ENCODE results near the gene MAP3K9. TPM values are rescaled to one million over a fixed set of nuclear protein-coding genes. Genes with fewer than 3 reads are reported as not detected.

The MAP3K9 gene
- total and polyA plus RNA-seq, 2 experiments from 2014 or later = 4.4 to 9.2 TPM

DNA sequence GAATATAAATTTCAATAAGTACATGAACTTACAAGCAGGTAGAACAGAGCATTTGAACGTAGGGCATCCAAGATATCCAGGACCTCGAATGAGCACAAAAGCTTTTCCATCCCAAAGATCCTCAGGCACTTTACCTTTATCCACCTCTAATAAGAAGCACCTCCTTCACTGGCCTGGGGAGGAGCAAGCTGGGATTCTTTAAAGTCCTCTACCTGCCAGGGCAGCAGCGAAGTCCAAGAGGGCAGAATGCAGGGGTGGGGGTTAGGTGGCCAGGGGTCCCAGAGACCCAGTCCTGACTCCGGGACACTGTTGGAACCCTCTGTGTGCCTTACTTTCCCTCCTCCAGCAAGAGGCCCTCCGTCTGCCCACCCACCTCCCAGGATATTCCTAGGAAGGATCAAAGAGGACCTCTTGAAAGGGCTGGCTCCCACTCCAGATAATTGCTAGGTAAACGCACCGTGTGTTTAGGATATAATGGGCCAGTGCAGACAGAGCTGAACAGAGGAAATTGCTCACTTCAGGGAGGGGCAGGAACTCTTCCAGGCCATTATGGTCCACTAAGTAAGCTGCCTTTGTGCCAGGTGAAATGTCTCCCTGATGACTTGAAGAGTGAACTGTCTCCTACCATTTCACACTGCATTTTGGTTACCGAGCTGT, 99.5 kb downstream of the MAP3K9 start:
- H3K36me3 ChIP-seq (replicated peaks; ENCODE audit: insufficient read depth, low read depth) = no peaks in the 10 kb centered on the region
- no peaks in the 10 kb centered on the region for H3K27me3 ChIP-seq
- H3K9me3 ChIP-seq (ENCODE audit: low read depth) = no peaks in the 10 kb centered on the region
- H2AFZ ChIP-seq = no peak overlapping the region
- TF ChIP-seq, protein P1, sequence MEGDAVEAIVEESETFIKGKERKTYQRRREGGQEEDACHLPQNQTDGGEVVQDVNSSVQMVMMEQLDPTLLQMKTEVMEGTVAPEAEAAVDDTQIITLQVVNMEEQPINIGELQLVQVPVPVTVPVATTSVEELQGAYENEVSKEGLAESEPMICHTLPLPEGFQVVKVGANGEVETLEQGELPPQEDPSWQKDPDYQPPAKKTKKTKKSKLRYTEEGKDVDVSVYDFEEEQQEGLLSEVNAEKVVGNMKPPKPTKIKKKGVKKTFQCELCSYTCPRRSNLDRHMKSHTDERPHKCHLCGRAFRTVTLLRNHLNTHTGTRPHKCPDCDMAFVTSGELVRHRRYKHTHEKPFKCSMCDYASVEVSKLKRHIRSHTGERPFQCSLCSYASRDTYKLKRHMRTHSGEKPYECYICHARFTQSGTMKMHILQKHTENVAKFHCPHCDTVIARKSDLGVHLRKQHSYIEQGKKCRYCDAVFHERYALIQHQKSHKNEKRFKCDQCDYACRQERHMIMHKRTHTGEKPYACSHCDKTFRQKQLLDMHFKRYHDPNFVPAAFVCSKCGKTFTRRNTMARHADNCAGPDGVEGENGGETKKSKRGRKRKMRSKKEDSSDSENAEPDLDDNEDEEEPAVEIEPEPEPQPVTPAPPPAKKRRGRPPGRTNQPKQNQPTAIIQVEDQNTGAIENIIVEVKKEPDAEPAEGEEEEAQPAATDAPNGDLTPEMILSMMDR (IDR thresholded peaks at IDR 0.05; ENCODE audit: poor library complexity) = no peak
- TF ChIP-seq EZH2 (IDR thresholded peaks at IDR 0.05; ENCODE audit: borderline replicate concordance) (no peak), EZH2phosphoT487 (IDR thresholded peaks at IDR 0.05; ENCODE audit: low read depth, severe bottlenecking, unreplicated experiment) (no peak)
- no peak for DNase-seq (ENCODE audit: low spot score)
- 46% methylated on average over 8 of the region's 8 CpGs for WGBS (ENCODE audit: low lambda C conversion rate, missing lambda C conversion rate)
- H4K20me1 ChIP-seq (ENCODE audit: insufficient read depth, poor library complexity, severe bottlenecking) = no peaks in the 10 kb centered on the region
- no peaks in the 10 kb centered on the region for H3K4me1 ChIP-seq (ENCODE audit: insufficient read depth)
- no peaks in the 10 kb centered on the region for H3K9me2 ChIP-seq (replicated peaks; ENCODE audit: insufficient read depth)
- H3K27ac ChIP-seq = no peak overlapping the region
- H3K79me2 ChIP-seq = no peaks in the 10 kb centered on the region
- H3K4me2 ChIP-seq = no peak overlapping the region
- H3K4me3 ChIP-seq = no peak overlapping the region

DNA sequence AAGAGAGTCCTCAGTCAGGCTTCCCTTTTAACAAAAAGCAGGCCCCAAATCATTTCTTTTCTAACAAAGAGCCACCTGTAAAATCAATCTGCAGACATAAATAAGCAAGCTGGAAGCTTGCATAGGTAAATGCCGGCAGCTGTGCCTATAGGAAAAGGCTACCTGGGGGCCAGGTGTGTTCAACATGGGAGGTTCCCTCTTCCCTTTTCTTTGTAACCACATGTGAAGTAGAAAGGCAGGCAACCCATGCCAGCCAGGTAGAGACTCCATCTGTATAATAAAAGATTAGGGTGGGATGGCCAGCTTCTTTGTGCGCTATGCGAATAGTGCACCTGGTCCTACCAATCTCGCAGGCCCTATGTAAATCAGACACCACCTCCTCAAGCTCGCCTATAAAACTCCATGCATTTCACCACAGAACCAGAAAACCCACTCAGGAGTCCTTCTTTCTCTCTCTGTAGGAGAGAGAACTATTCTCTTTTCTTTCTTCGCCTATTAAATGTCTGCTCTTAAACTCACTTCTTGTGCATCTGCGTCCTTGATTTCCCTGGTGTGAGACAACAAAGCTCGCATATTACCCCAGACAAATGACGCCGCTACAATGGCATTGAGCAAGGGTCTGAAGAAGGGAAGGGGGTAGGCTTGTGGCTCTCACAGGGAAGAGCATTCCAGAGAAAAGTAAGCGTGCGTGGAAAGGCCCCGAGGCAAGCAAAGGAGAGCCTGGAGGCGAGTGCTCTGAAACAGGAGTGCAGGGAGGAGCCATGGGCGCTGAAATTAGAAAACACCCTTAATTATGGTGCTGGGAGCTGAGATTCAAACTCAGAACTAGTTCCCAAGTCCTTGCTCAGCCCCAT, 100.4 kb downstream of the MAP3K9 start:
- H3K27ac ChIP-seq = no peak overlapping the region
- TF ChIP-seq EZH2phosphoT487 (IDR thresholded peaks at IDR 0.05; ENCODE audit: low read depth, severe bottlenecking, unreplicated experiment) (no peak), EZH2 (IDR thresholded peaks at IDR 0.05; ENCODE audit: borderline replicate concordance) (no peak)
- TF ChIP-seq, protein P1 (IDR thresholded peaks at IDR 0.05; ENCODE audit: poor library complexity) = no peak
- H3K4me1 ChIP-seq (ENCODE audit: insufficient read depth) = no peaks in the 10 kb centered on the region
- DNase-seq (ENCODE audit: low spot score) = no peak
- WGBS (ENCODE audit: low lambda C conversion rate, missing lambda C conversion rate) = 74% methylated on average over 15 of the region's 15 CpGs
- H3K9me2 ChIP-seq (replicated peaks; ENCODE audit: insufficient read depth) = no peaks in the 10 kb centered on the region
- H3K27me3 ChIP-seq = no peaks in the 10 kb centered on the region
- H3K79me2 ChIP-seq = no peaks in the 10 kb centered on the region
- no peaks in the 10 kb centered on the region for H3K36me3 ChIP-seq (replicated peaks; ENCODE audit: insufficient read depth, low read depth)
- H2AFZ ChIP-seq = no peak overlapping the region
- H3K4me2 ChIP-seq = no peak overlapping the region
- no peaks in the 10 kb centered on the region for H3K9me3 ChIP-seq (ENCODE audit: low read depth)
- H4K20me1 ChIP-seq (ENCODE audit: insufficient read depth, poor library complexity, severe bottlenecking) = no peaks in the 10 kb centered on the region
- no peak overlapping the region for H3K4me3 ChIP-seq

DNA sequence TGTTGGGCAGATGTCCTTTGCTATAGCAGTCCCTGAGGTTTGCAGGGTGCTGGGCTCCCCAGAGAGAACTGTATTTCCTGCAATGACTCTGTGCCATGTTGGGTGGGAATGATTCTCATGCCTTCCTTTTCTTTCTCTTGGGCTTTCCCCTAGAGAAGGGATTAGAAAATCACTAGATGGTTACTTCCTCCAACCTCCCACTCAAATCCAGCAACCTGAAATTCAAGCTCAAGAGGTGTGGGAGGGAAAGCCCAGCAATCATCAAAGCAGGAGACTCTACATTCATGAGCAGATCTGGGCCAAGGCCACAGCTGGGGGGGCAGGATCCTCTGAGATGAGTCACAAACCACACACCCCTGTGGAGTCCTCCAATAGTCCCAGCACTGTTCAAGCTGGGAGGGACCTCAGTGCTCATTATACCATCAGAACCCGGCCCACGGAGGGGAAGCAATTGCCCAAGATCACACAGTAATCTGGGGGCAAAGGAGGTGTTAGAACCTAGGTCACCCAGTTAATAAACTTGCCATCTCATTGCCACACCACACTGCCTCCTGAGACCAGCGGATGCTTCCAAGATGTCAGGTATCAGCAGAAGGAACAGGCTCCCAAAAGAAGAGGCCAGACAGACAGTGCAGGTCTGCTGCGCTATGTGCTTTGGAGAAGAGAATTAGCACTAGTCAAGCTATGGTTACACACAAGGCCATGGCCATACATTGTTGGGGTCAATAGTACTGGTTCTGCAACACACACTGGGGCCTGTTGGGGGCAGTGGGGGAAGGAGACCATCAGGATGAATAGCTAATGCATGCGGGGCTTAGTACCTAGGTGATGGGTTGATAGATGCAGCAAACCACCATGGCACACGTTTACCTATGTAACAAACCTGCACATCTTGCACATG, 101.9 kb downstream of the MAP3K9 start:
- H2AFZ ChIP-seq = no peak overlapping the region
- DNase-seq (ENCODE audit: low spot score) = peak; percentile 57
- no peaks in the 10 kb centered on the region for H3K9me3 ChIP-seq (ENCODE audit: low read depth)
- no peaks in the 10 kb centered on the region for H4K20me1 ChIP-seq (ENCODE audit: insufficient read depth, poor library complexity, severe bottlenecking)
- no peak overlapping the region for H3K4me3 ChIP-seq
- WGBS (ENCODE audit: low lambda C conversion rate, missing lambda C conversion rate) = 86% methylated on average over 6 of the region's 6 CpGs
- no peaks in the 10 kb centered on the region for H3K79me2 ChIP-seq
- no peaks in the 10 kb centered on the region for H3K36me3 ChIP-seq (replicated peaks; ENCODE audit: insufficient read depth, low read depth)
- H3K9me2 ChIP-seq (replicated peaks; ENCODE audit: insufficient read depth) = no peaks in the 10 kb centered on the region
- TF ChIP-seq EZH2phosphoT487 (IDR thresholded peaks at IDR 0.05; ENCODE audit: low read depth, severe bottlenecking, unreplicated experiment) (no peak), EZH2 (IDR thresholded peaks at IDR 0.05; ENCODE audit: borderline replicate concordance) (no peak)
- TF ChIP-seq, protein P1 (IDR thresholded peaks at IDR 0.05; ENCODE audit: poor library complexity) = no peak
- H3K27me3 ChIP-seq = no peaks in the 10 kb centered on the region
- H3K4me1 ChIP-seq (ENCODE audit: insufficient read depth) = no peaks in the 10 kb centered on the region
- no peak overlapping the region for H3K4me2 ChIP-seq
- peak overlapping the region; percentile 65 for H3K27ac ChIP-seq
